IMR-90 (cell line): ENCODE measurements around the gene FAM162B. TPM values are rescaled to one million over a fixed set of nuclear protein-coding genes. Genes with fewer than 3 reads are reported as not detected.

Source experiments
- ATAC-seq: fragments of 200-7000 bp; cut with Tn5 transposase; 2 replicates; pipeline ENCODE4 v1.9.1; 2020; ENCODE audit warnings: low read depth, mild to moderate bottlenecking, moderate library complexity
- BruUV-seq: library from RNA; stranded (reverse); fragments of 400-500 nt; replicated peaks from 2 replicates; lab custom pipeline; 2021; lab: Mats Ljungman, UMichigan
- CTCF ChIA-PET: fragments of 300-600 bp; formaldehyde crosslinking; extraction: SDS; loops from one replicate; lab custom pipeline; 2021; ENCODE audit warnings: antibody characterized with exemption; lab: Yijun Ruan, JAX
- POLR2A ChIA-PET: fragments of 300-600 bp; sonication (Branson Sonifier 250); formaldehyde crosslinking; loops from one replicate; lab custom pipeline; 2022; ENCODE audit warnings: antibody characterized with exemption; ENCODE audit not compliant: unreplicated experiment; lab: Charles Lee
- DNase-seq: peaks from one replicate; pipeline ENCODE4 v3.0.0; 2013
- H2AFZ ChIP-seq: replicated peaks from 2 replicates; pipeline ENCODE3; 2013; ENCODE audit warnings: low read length, mild to moderate bottlenecking; ENCODE audit not compliant: poor library complexity
- H2AK5ac ChIP-seq: 2 replicates; pipeline ENCODE4 v1.6.1; 2013; ENCODE audit warnings: low read depth, low read length, inconsistent platforms
- H2AK9ac ChIP-seq: replicated peaks from 2 replicates; pipeline ENCODE3; 2013; ENCODE audit warnings: mild to moderate bottlenecking, low read depth, low read length, moderate library complexity; ENCODE audit not compliant: poor library complexity
- H2BK120ac ChIP-seq: 2 replicates; pipeline ENCODE4 v1.6.1; 2013; ENCODE audit warnings: low read depth, low read length, inconsistent platforms
- H2BK15ac ChIP-seq: 3 replicates; pipeline ENCODE4 v1.6.1; 2013; ENCODE audit warnings: low read depth, low read length, inconsistent platforms
- H2BK20ac ChIP-seq: 2 replicates; pipeline ENCODE4 v1.6.1; 2013; ENCODE audit warnings: low read depth, mild to moderate bottlenecking, inconsistent platforms, low read length, moderate library complexity
- H2BK5ac ChIP-seq: 2 replicates; pipeline ENCODE4 v1.6.1; 2013; ENCODE audit warnings: mild to moderate bottlenecking, low read depth, low read length, inconsistent platforms; ENCODE audit not compliant: poor library complexity, severe bottlenecking
- H3K14ac ChIP-seq: replicated peaks from 2 replicates; pipeline ENCODE4 v1.6.1; 2013; ENCODE audit warnings: low read depth, low read length, inconsistent platforms
- H3K18ac ChIP-seq: 2 replicates; pipeline ENCODE4 v1.6.1; 2013; ENCODE audit warnings: low read depth, low read length, control low read depth
- H3K23ac ChIP-seq: 2 replicates; pipeline ENCODE4 v1.6.1; 2013; ENCODE audit warnings: low read depth, low read length, inconsistent platforms
- H3K27ac ChIP-seq: 2 replicates; pipeline ENCODE4 v1.5.1; 2013; ENCODE audit warnings: mild to moderate bottlenecking, control low read depth, low read length; ENCODE audit not compliant: insufficient read depth
- H3K27me3 ChIP-seq: 2 replicates; pipeline ENCODE4 v1.6.1; 2013; ENCODE audit warnings: low read length; ENCODE audit not compliant: control insufficient read depth, insufficient read depth
- H3K36me3 ChIP-seq: 2 replicates; pipeline ENCODE4 v1.6.1; 2013; ENCODE audit warnings: low read length, mixed read lengths; ENCODE audit not compliant: control insufficient read depth, insufficient read depth
- H3K4ac ChIP-seq: 2 replicates; pipeline ENCODE4 v1.6.1; 2013; ENCODE audit warnings: low read depth, low read length, inconsistent platforms
- H3K4me1 ChIP-seq: 2 replicates; pipeline ENCODE4 v1.6.1; 2013; ENCODE audit warnings: low read length, mixed read lengths; ENCODE audit not compliant: control insufficient read depth, insufficient read depth
- H3K4me2 ChIP-seq: 2 replicates; pipeline ENCODE4 v1.6.1; 2013; ENCODE audit warnings: low read depth, mild to moderate bottlenecking, control low read depth, low read length, moderate library complexity
- H3K4me3 ChIP-seq: 2 replicates; pipeline ENCODE4 v1.5.1; 2013; ENCODE audit warnings: low read depth, mild to moderate bottlenecking, control low read depth, low read length, moderate library complexity; ENCODE audit not compliant: insufficient read depth
- H3K56ac ChIP-seq: 2 replicates; pipeline ENCODE4 v1.6.1; 2013; ENCODE audit warnings: low read length, inconsistent platforms; ENCODE audit not compliant: insufficient read depth; ENCODE audit errors: extremely low read depth
- H3K79me1 ChIP-seq, 2 experiments: 2 replicates each; pipeline ENCODE4 v1.6.1; 2013; ENCODE audit warnings: low read length in 2 of 2, inconsistent platforms in 1 of 2, low read depth in 1 of 2
- H3K9ac ChIP-seq: 2 replicates; pipeline ENCODE4 v1.6.1; 2013; ENCODE audit warnings: low read depth, low read length, control low read depth
- H3K9me1 ChIP-seq: 2 replicates; pipeline ENCODE4 v1.6.1; 2013; ENCODE audit warnings: low read length, inconsistent platforms; ENCODE audit not compliant: insufficient read depth
- H3K9me3 ChIP-seq: 2 replicates; pipeline ENCODE4 v1.6.1; 2013; ENCODE audit warnings: low read length; ENCODE audit not compliant: control insufficient read depth, insufficient read depth
- H4K20me1 ChIP-seq: 2 replicates; pipeline ENCODE4 v1.6.1; 2013; ENCODE audit warnings: low read length, inconsistent platforms; ENCODE audit not compliant: insufficient read depth
- H4K5ac ChIP-seq: 2 replicates; pipeline ENCODE4 v1.6.1; 2013; ENCODE audit warnings: mild to moderate bottlenecking, low read depth, low read length, control low read depth
- H4K8ac ChIP-seq, 2 experiments: 2 replicates each; pipeline ENCODE4 v1.6.1; 2013; ENCODE audit warnings: low read depth in 2 of 2, low read length in 2 of 2, control low read depth in 1 of 2, inconsistent platforms in 1 of 2
- H4K91ac ChIP-seq: 2 replicates; pipeline ENCODE4 v1.6.1; 2013; ENCODE audit warnings: low read depth, low read length, inconsistent platforms; ENCODE audit not compliant: insufficient read depth
- RFX5 ChIP-seq: IDR thresholded peaks from 2 replicates; pipeline ENCODE4 v1.8.0; 2012; ENCODE audit warnings: low read depth, mild to moderate bottlenecking, low read length, moderate library complexity
- SMC3 ChIP-seq: fragments of 150-350 bp; IDR thresholded peaks from 2 replicates; pipeline ENCODE4 v1.6.1; 2016; ENCODE audit warnings: low read depth, mild to moderate bottlenecking, antibody characterized with exemption, low read length, moderate library complexity
- WGBS, 2 experiments: methylation state at CpG; one replicate each; pipeline versions ENCODE4 v1.1.5 to v1.1.7; 2013; ENCODE audit warnings: missing lambda C conversion rate in 2 of 2; ENCODE audit not compliant: insufficient read length in 1 of 2; ENCODE audit errors: extremely low coverage in 2 of 2; 5-methylcytosine and 5-hydroxymethylcytosine counted together
- dilution Hi-C: fragments of 300-500 bp; cut with HindIII; formaldehyde crosslinking; loops from one replicate; pipeline ENCODE4 v1.14.3; 2018; ENCODE audit warnings: low sequenced_read_pairs; ENCODE audit not compliant: unreplicated experiment
- in situ Hi-C: fragments of 300-500 bp; cut with MboI; formaldehyde crosslinking; loops from 3 replicates; pipeline ENCODE4 v1.14.3; 2019; ENCODE audit warnings: low sequenced_read_pairs, inconsistent platforms, mixed read lengths
- intact Hi-C: fragments of 100-400 bp; cut with micrococcal nuclease; formaldehyde crosslinking; loops from 2 replicates; pipeline ENCODE4 v1.10.0; 2022
- polyA plus RNA-seq, 3 experiments: library from polyadenylated mRNA; depleted of rRNA; stranded (reverse); fragments of >200 nt; gene quantifications; 2 replicates each; pipeline ENCODE4 v1.2.3, GENCODE V29; 2012; ENCODE audit warnings: low replicate concordance in 1 of 3
- total RNA-seq: library from RNA; depleted of rRNA; stranded (reverse); fragments of >200 nt; gene quantifications from 2 replicates; pipeline ENCODE4 v1.2.3, GENCODE V29; 2012
- TF ChIP-seq, protein P1 (sequence below): conservative IDR thresholded peaks from 2 replicates; pipeline ENCODE4 v1.5.1; 2012; ENCODE audit warnings: mild to moderate bottlenecking, low read depth, low read length, improper control_type of control experiment

The FAM162B gene
- total and polyA plus RNA-seq, 2 of the 4 experiments (the other 2 are of a cell fraction) = 2.9 to 3.2 TPM

DNA sequence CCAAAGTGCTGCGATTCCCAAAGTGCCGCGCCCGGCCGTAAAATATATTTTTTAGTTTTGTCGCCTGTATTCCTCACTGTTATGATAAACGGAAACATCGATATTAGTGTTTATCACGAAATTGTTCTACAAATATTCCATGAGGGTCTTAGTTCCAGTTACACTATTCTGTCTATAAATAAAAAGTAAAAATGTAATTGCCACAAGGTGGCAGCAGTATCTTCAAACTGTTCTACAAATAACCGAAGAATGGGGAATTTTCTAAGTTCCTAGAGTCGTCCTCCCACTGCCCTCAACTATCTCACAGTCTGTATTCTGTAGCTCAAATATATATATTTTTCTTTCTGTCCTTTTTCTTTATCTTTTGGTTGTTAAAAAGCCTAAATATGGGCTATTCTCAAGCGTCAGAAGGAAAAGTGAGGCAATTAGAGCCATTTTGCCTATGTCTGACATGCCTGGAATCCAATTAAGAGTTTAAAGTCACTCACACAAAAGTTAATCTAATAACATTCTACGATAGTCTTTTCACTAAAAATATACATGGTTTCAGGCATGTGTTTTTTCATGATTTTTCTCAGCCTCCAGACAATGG lies 14.2 kb upstream of the FAM162B start:
- H4K20me1 ChIP-seq = no peaks in the 10 kb centered on the region
- H2BK5ac ChIP-seq = no peak overlapping the region
- no peak overlapping the region for H2AK9ac ChIP-seq
- no peak overlapping the region for H2AK5ac ChIP-seq
- H3K23ac ChIP-seq = no peak overlapping the region
- dilution Hi-C loops (no loop called here), in situ Hi-C loops (no loop called here), intact Hi-C loops (loop anchor here (1.0 to 2.0 kb wide), 2 partner anchors 68 to 189 kb away; no protein-coding TSS in a partner anchor)
- no peak overlapping the region for H3K9ac ChIP-seq
- CTCF ChIA-PET = interaction anchor here (1.8 kb wide), 1 partner anchor 65 kb away, joined by 5 read pairs; no protein-coding TSS in a partner anchor
- no peaks in the 10 kb centered on the region for H3K4me1 ChIP-seq
- H3K4me2 ChIP-seq = no peak overlapping the region
- H2BK15ac ChIP-seq = no peak overlapping the region
- H2BK120ac ChIP-seq = no peak overlapping the region
- no peak overlapping the region for H4K8ac ChIP-seq
- no peak overlapping the region for H4K91ac ChIP-seq
- no peaks in the 10 kb centered on the region for H3K79me1 ChIP-seq
- no peak overlapping the region for H3K4ac ChIP-seq
- H3K9me3 ChIP-seq = no peaks in the 10 kb centered on the region
- H4K5ac ChIP-seq = no peak overlapping the region
- peak; percentile 36 for DNase-seq
- no peaks in the 10 kb centered on the region for H3K27me3 ChIP-seq
- no peaks in the 10 kb centered on the region for H3K9me1 ChIP-seq
- no peak overlapping the region for H3K18ac ChIP-seq
- POLR2A ChIA-PET = no interaction called here
- no peak overlapping the region for H3K56ac ChIP-seq
- no peak overlapping the region for H2AFZ ChIP-seq
- H3K4me3 ChIP-seq = no peak overlapping the region
- no CpG with 5 or more reads among the region's 13 CpGs for WGBS, 2 experiments
- H3K14ac ChIP-seq = no peak overlapping the region
- no peaks in the 10 kb centered on the region for H3K36me3 ChIP-seq
- BruUV-seq = no TSS peak
- H2BK20ac ChIP-seq = no peak overlapping the region
- no peak overlapping the region for H3K27ac ChIP-seq
- TF ChIP-seq SMC3 = peak; percentile 32; the same call in 1 of the 2 replicates
- TF ChIP-seq RFX5 = no peak
- TF ChIP-seq, protein P1, sequence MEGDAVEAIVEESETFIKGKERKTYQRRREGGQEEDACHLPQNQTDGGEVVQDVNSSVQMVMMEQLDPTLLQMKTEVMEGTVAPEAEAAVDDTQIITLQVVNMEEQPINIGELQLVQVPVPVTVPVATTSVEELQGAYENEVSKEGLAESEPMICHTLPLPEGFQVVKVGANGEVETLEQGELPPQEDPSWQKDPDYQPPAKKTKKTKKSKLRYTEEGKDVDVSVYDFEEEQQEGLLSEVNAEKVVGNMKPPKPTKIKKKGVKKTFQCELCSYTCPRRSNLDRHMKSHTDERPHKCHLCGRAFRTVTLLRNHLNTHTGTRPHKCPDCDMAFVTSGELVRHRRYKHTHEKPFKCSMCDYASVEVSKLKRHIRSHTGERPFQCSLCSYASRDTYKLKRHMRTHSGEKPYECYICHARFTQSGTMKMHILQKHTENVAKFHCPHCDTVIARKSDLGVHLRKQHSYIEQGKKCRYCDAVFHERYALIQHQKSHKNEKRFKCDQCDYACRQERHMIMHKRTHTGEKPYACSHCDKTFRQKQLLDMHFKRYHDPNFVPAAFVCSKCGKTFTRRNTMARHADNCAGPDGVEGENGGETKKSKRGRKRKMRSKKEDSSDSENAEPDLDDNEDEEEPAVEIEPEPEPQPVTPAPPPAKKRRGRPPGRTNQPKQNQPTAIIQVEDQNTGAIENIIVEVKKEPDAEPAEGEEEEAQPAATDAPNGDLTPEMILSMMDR = peak; percentile 46
- ATAC-seq = peak; percentile 67; the same call in 1 of the 2 replicates
